GM12878 (cell line): Measurements from ENCODE around the gene SHC2. TPM values are rescaled to one million over a fixed set of nuclear protein-coding genes. Genes with fewer than 3 reads are reported as not detected.
A peak's percentile ranks its signal among the peaks of the same experiment; 100 is the strongest.

Source experiments
- ATF7 ChIP-seq: fragments of 450-650 bp; IDR thresholded peaks from 2 replicates; pipeline ENCODE4 v1.6.1; 2016; ENCODE audit warnings: low read depth, mild to moderate bottlenecking
- BMI1 ChIP-seq: fragments of 450-650 bp; IDR thresholded peaks from 2 replicates; pipeline ENCODE4 v1.6.1; 2016; ENCODE audit warnings: mild to moderate bottlenecking, moderate library complexity, borderline replicate concordance
- CREM ChIP-seq: IDR thresholded peaks from 2 replicates; pipeline ENCODE4 v1.6.1; 2014; ENCODE audit warnings: antibody characterized with exemption, low read depth
- IRF3 ChIP-seq: fragments of 450-650 bp; IDR thresholded peaks from 2 replicates; pipeline ENCODE4 v1.6.1; 2014; ENCODE audit warnings: mild to moderate bottlenecking
- MEF2A ChIP-seq: IDR thresholded peaks from 2 replicates; pipeline ENCODE4 v1.6.1; 2011; ENCODE audit warnings: low read depth, mild to moderate bottlenecking, low read length, moderate library complexity; ENCODE audit not compliant: insufficient read depth
- MTA2 ChIP-seq: fragments of 450-650 bp; IDR thresholded peaks from 2 replicates; pipeline ENCODE4 v1.6.1; 2016; ENCODE audit warnings: low read depth, mild to moderate bottlenecking, moderate library complexity
- NFXL1 ChIP-seq: fragments of 450-650 bp; IDR thresholded peaks from 2 replicates; pipeline ENCODE4 v1.6.1; 2017; ENCODE audit warnings: antibody characterized with exemption, mild to moderate bottlenecking, borderline replicate concordance
- PML ChIP-seq: IDR thresholded peaks from 2 replicates; pipeline ENCODE4 v1.6.1; 2012; ENCODE audit warnings: low read length, inconsistent platforms
- RAD21 ChIP-seq: IDR thresholded peaks from 2 replicates; pipeline ENCODE4 v1.6.1; 2011; ENCODE audit warnings: mild to moderate bottlenecking, low read depth, low read length, moderate library complexity; ENCODE audit not compliant: insufficient read depth
- RUNX3 ChIP-seq: IDR thresholded peaks from 2 replicates; pipeline ENCODE4 v1.6.1; 2012; ENCODE audit warnings: low read length, inconsistent platforms
- SIN3A ChIP-seq: IDR thresholded peaks from 2 replicates; pipeline ENCODE4 v1.6.1; 2012; ENCODE audit warnings: low read depth, low read length, improper control_type of control experiment
- SKIL ChIP-seq: fragments of 450-650 bp; IDR thresholded peaks from 2 replicates; pipeline ENCODE4 v1.6.1; 2017; ENCODE audit warnings: mild to moderate bottlenecking, low read depth, inconsistent platforms; ENCODE audit not compliant: poor library complexity, severe bottlenecking
- SMAD1 ChIP-seq: fragments of 450-650 bp; IDR thresholded peaks from 2 replicates; pipeline ENCODE4 v1.6.1; 2018; ENCODE audit warnings: mild to moderate bottlenecking, low read depth; ENCODE audit not compliant: partially characterized antibody
- SMARCA5 ChIP-seq: fragments of 450-650 bp; IDR thresholded peaks from 2 replicates; pipeline ENCODE4 v1.6.1; 2017; ENCODE audit warnings: mild to moderate bottlenecking
- SREBF2 ChIP-seq: IDR thresholded peaks from 2 replicates; pipeline ENCODE4 v1.6.1; 2012; ENCODE audit warnings: mild to moderate bottlenecking, low read length
- STAT1 ChIP-seq: fragments of 450-650 bp; conservative IDR thresholded peaks from 2 replicates; pipeline ENCODE4 v1.6.1; 2014; ENCODE audit warnings: antibody characterized with exemption, mild to moderate bottlenecking
- TBL1XR1 ChIP-seq: IDR thresholded peaks from 2 replicates; pipeline ENCODE4 v1.6.1; 2012; ENCODE audit warnings: low read depth, low read length, improper control_type of control experiment
- ZSCAN29 ChIP-seq: fragments of 450-650 bp; IDR thresholded peaks from 2 replicates; pipeline ENCODE4 v1.6.1; 2017; ENCODE audit warnings: mild to moderate bottlenecking, moderate library complexity
- polyA plus RNA-seq, 11 experiments: library from polyadenylated mRNA; depleted of rRNA in 4 of 11; unstranded in 6 of 11; stranded (reverse) in 5 of 11; fragments of >200 nt; fragmentation: Nextera tagmentation in 4 of 11; fragmentation: Illumina TruSeq in 1 of 11; extraction: Ambion mirVana in 4 of 11; extraction: Trizol in 1 of 11; gene quantifications; 1 replicate in 1 of 11; 2 replicates in 10 of 11; pipeline versions ENCODE4 v1.2.1 to v1.2.3, GENCODE V29; 2011 to 2016; ENCODE audit warnings: inconsistent platforms in 2 of 11, missing spikeins in 2 of 11, low read depth in 1 of 11
- total RNA-seq, 4 experiments: library from RNA; depleted of rRNA in 3 of 4; stranded (reverse); fragments of >200 nt in 3 of 4; fragmentation: Illumina TruSeq in 1 of 4; extraction: Trizol in 1 of 4; gene quantifications; 2 replicates each; pipeline versions ENCODE4 v1.2.1 to v1.2.3, GENCODE V29; 2013 to 2021
- TF ChIP-seq, protein P1 (sequence below): fragments of 450-650 bp; IDR thresholded peaks from 2 replicates; pipeline ENCODE4 v1.6.1; 2016; ENCODE audit warnings: mild to moderate bottlenecking
- TF ChIP-seq, protein P2 (sequence below): fragments of 150-350 bp; IDR thresholded peaks from 2 replicates; pipeline ENCODE4 v1.6.1; 2014; ENCODE audit warnings: mild to moderate bottlenecking, low read depth, low read length
- TF ChIP-seq, protein P3 (sequence below): IDR thresholded peaks from 2 replicates; pipeline ENCODE4 v1.6.1; 2011; ENCODE audit warnings: borderline replicate concordance, low read depth, mild to moderate bottlenecking, moderate library complexity, mixed read lengths, low read length; ENCODE audit not compliant: insufficient read depth; ENCODE audit errors: extremely low read length
- TF ChIP-seq, protein P4 (sequence below): fragments of 450-650 bp; IDR thresholded peaks from 2 replicates; pipeline ENCODE4 v1.6.1; 2016; ENCODE audit warnings: mild to moderate bottlenecking

The SHC2 gene
- total and polyA plus RNA-seq, 10 of the 15 experiments (the other 5 are each of a cell fraction or from before 2014, with no cell fraction given) = 0.08 TPM; not detected in 9

DNA sequence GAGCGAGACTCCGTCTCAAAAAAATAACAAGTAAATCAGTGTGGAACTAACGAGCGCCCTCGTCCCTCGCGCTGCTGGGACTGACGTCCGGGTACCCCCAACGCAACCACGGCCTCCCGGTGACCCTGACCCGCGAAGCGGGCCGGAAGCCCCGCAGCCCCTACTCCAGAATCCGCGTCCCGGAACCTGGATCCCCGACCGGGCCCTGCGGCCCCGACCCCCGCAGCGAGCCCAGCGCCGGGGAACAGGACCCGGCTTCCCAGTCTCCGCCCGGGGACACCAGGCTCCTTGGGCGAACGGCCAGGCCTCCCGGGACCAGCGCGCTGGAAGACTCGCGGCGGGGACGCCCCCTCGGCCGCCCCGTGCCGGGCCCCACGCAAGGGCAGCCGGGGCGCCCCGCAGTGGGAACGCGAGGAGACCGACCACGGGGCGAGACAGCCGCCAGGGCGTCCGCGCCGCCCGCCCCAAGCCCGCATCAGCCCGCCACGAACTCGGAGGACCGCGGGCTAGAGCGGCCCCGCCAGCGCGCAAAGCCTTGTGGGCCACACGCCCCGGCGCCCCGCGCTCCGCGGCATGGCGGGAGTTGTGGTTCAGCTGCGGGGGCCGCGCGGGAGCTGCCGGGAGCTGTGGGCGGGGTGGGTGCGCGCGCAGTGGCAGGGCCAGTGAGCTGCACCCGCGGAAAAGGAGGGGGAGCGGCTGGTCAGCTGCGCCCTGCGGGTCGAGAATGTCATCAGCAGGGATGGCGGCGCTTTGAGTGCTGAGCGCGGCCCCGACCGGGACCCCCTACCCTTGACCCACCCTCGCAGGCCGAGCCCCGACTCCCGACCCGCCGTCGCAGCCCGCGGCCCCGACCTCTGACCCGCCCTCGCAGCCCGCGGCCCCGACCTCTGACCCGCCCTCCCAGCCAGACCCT, 27.9 kb upstream of the SHC2 start (continued):
- TF ChIP-seq PML = no peak
- TF ChIP-seq CREM = peak; percentile 74
- no peak for TF ChIP-seq ATF7
- TF ChIP-seq IRF3 = no peak
- TF ChIP-seq SIN3A = peak; percentile 61; the same call in 1 of the 2 replicates
- no peak for TF ChIP-seq SKIL
- TF ChIP-seq RUNX3 = peak; percentile 85
- TF ChIP-seq STAT1 = peak; percentile 96; the same call in 1 of the 2 replicates
- TF ChIP-seq MTA2 = no peak
- TF ChIP-seq, protein P1, sequence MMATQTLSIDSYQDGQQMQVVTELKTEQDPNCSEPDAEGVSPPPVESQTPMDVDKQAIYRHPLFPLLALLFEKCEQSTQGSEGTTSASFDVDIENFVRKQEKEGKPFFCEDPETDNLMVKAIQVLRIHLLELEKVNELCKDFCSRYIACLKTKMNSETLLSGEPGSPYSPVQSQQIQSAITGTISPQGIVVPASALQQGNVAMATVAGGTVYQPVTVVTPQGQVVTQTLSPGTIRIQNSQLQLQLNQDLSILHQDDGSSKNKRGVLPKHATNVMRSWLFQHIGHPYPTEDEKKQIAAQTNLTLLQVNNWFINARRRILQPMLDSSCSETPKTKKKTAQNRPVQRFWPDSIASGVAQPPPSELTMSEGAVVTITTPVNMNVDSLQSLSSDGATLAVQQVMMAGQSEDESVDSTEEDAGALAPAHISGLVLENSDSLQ = no peak
- TF ChIP-seq NFXL1 = 0 out of 2 replicates have a peak, but pooled peaks have one; percentile 29
- TF ChIP-seq, protein P2, sequence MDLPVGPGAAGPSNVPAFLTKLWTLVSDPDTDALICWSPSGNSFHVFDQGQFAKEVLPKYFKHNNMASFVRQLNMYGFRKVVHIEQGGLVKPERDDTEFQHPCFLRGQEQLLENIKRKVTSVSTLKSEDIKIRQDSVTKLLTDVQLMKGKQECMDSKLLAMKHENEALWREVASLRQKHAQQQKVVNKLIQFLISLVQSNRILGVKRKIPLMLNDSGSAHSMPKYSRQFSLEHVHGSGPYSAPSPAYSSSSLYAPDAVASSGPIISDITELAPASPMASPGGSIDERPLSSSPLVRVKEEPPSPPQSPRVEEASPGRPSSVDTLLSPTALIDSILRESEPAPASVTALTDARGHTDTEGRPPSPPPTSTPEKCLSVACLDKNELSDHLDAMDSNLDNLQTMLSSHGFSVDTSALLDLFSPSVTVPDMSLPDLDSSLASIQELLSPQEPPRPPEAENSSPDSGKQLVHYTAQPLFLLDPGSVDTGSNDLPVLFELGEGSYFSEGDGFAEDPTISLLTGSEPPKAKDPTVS = no peak
- TF ChIP-seq, protein P3, sequence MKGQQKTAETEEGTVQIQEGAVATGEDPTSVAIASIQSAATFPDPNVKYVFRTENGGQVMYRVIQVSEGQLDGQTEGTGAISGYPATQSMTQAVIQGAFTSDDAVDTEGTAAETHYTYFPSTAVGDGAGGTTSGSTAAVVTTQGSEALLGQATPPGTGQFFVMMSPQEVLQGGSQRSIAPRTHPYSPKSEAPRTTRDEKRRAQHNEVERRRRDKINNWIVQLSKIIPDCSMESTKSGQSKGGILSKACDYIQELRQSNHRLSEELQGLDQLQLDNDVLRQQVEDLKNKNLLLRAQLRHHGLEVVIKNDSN = peak; percentile 16
- TF ChIP-seq RAD21 = no peak
- peak; percentile 82 for TF ChIP-seq SMARCA5
- TF ChIP-seq BMI1 = no peak
- peak; percentile 61; the same call in 1 of the 2 replicates for TF ChIP-seq MEF2A
- TF ChIP-seq ZSCAN29 = peak; percentile 74
- TF ChIP-seq SREBF2 = no peak
- peak; percentile 78 for TF ChIP-seq TBL1XR1
- no peak for TF ChIP-seq SMAD1
- TF ChIP-seq, protein P4, sequence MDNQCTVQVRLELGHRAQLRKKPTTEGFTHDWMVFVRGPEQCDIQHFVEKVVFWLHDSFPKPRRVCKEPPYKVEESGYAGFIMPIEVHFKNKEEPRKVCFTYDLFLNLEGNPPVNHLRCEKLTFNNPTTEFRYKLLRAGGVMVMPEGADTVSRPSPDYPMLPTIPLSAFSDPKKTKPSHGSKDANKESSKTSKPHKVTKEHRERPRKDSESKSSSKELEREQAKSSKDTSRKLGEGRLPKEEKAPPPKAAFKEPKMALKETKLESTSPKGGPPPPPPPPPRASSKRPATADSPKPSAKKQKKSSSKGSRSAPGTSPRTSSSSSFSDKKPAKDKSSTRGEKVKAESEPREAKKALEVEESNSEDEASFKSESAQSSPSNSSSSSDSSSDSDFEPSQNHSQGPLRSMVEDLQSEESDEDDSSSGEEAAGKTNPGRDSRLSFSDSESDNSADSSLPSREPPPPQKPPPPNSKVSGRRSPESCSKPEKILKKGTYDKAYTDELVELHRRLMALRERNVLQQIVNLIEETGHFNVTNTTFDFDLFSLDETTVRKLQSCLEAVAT = no peak
